ENCODE data around the gene CPNE8.

Gene CPNE8

GRCh38 chr12:38886064-38886463 lies 19.3 kb downstream of the CPNE8 start:
- peak in 1 of 2 donors; percentile 49 for DNase-seq
- no peaks in the 10 kb centered on the region for H3K36me3 ChIP-seq
- no peak overlapping the region for H3K27ac ChIP-seq
- no peaks in the 10 kb centered on the region for H3K9me3 ChIP-seq
- peaks cover 0 to 20% (median 2%) of the 10 kb centered on the region in 4 donors for H3K4me1 ChIP-seq
- no peaks in the 10 kb centered on the region for H3K27me3 ChIP-seq
- no peak for TF ChIP-seq CTCF (IDR thresholded peaks at IDR 0.05)
- H3K4me3 ChIP-seq: no peak overlapping the region
- intact Hi-C loops (cut with DNase I; ENCODE audit: low total_unique reads): no loop called here

- Histone ChIP-seq H3K36me3 (no peaks in the 10 kb centered on the region), H3K4me1 (peaks cover 0 to 17% (median 2%) of the 10 kb centered on the region in 4 donors), H3K27ac (no peak overlapping the region), H3K9me3 (no peaks in the 10 kb centered on the region), H3K4me3 (no peak overlapping the region), H3K27me3 (no peaks in the 10 kb centered on the region)
- no peak for TF ChIP-seq CTCF (IDR thresholded peaks at IDR 0.05)
- no peak for DNase-seq
- intact Hi-C loops (cut with DNase I; ENCODE audit: low total_unique reads): no loop called here
These were observed 20.7 kb downstream of the CPNE8 start for GRCh38 chr12:38884666-38885065.

- H3K4me3 ChIP-seq: no peak overlapping the region
- H3K4me1 ChIP-seq: peaks cover 0 to 17% (median 2%) of the 10 kb centered on the region in 4 donors
- TF ChIP-seq CTCF (IDR thresholded peaks at IDR 0.05): no peak
- no peaks in the 10 kb centered on the region for H3K36me3 ChIP-seq
- H3K27ac ChIP-seq: no peak overlapping the region
- H3K27me3 ChIP-seq: no peaks in the 10 kb centered on the region
- no peaks in the 10 kb centered on the region for H3K9me3 ChIP-seq
- intact Hi-C loops (cut with DNase I; ENCODE audit: low total_unique reads): no loop called here
- DNase-seq: no peak
These were observed 21.7 kb downstream of the CPNE8 start for GRCh38 chr12:38883629-38884134.

DNA sequence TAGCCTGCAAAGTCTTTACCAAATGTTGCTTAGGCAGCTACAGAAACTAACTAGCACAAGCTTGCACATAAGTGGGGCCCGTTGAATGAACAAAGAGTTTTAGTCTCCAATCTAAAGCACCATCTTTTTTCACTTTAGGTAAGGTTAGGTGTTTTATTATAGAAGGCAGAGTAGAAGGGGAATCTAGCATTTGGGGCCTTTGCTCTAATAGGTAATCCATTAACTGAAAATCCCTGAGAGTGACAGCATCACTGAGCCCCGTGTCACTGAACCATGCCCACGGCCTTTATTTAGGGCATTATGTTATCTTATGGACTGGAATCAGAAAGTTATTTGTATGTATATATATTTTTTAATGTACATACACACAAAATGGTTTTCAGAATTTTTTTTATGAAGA lies 25.1 kb downstream of the CPNE8 start:
- no peaks in the 10 kb centered on the region for H3K27me3 ChIP-seq
- DNase-seq: no peak
- H3K27ac ChIP-seq: no peak overlapping the region
- no peak for TF ChIP-seq CTCF (IDR thresholded peaks at IDR 0.05)
- H3K4me3 ChIP-seq: no peak overlapping the region
- H3K9me3 ChIP-seq: no peaks in the 10 kb centered on the region
- intact Hi-C loops (cut with DNase I; ENCODE audit: low total_unique reads): no loop called here
- peaks cover 0 to 14% (median 2%) of the 10 kb centered on the region in 4 donors for H3K4me1 ChIP-seq
- H3K36me3 ChIP-seq: no peaks in the 10 kb centered on the region

DNA sequence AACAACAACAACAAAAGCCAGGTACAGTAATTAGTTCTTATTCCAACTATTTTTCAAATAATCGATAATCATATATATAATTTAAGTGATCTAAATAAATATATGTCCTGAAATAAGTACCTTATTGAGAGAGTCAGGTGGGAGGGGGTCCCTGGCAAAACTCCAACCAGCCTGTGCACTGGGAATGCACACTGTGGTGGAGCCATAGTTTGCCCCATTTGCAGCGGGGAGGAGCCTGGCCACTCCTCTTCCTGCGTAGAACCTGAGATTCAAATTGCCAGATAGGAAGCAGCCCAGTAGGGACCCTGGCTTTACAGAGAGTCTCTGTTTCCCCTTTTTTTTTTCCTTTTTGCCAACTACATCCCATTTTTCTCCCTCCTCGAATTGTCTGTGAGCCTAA lies 26.4 kb downstream of the CPNE8 start:
- no peak for DNase-seq
- Histone ChIP-seq H3K4me1 (peaks cover 0 to 6% (median 2%) of the 10 kb centered on the region in 4 donors), H3K36me3 (no peaks in the 10 kb centered on the region), H3K9me3 (no peaks in the 10 kb centered on the region), H3K27me3 (no peaks in the 10 kb centered on the region), H3K27ac (no peak overlapping the region), H3K4me3 (no peak overlapping the region)
- no peak for TF ChIP-seq CTCF (IDR thresholded peaks at IDR 0.05)
- intact Hi-C loops (cut with DNase I; ENCODE audit: low total_unique reads): no loop called here

DNA sequence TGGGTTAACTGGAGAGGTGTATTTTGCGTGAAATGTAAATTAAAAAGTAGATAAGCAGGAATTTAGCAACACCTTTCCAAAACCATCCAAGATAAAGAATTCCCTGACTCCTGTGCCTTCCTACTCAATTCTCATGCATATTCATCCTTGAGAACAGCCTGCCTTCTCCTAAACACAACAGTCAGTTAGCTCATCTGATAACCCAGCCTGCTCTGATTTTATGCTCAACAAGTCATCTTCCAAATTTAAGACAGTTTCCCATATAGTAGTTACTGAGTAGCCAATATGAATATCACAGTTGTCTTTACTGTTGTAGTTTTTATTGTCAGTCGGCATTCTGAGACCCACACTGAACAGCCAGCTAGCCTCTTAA lies 27.1 kb downstream of the CPNE8 start:
- no peak for TF ChIP-seq CTCF (IDR thresholded peaks at IDR 0.05)
- Histone ChIP-seq H3K4me3 (no peak overlapping the region), H3K36me3 (no peaks in the 10 kb centered on the region), H3K9me3 (no peaks in the 10 kb centered on the region), H3K27ac (no peak overlapping the region), H3K4me1 (no peaks in the 10 kb centered on the region), H3K27me3 (no peaks in the 10 kb centered on the region)
- intact Hi-C loops (cut with DNase I; ENCODE audit: low total_unique reads): no loop called here
- DNase-seq: no peak

All from tibial artery (tissue), 4 donors.